NCI-H526 treated with DMSO at 0.1 percent for 48 hours (cell line): ENCODE results near the gene FHIT.

Experiments
- DNase-seq: peaks from one replicate; lab custom pipeline; 2025; lab: John Stamatoyannopoulos, UW

The FHIT gene

GRCh38 chr3:60399861-60400845 lies 851.1 kb downstream of the FHIT start:
- no peak for DNase-seq

GRCh38 chr3:60399292-60399691 lies 852.0 kb downstream of the FHIT start:
- no peak for DNase-seq

GRCh38 chr3:60395173-60395762 lies 856.0 kb downstream of the FHIT start:
- no peak for DNase-seq

- no peak for DNase-seq
These were observed 857.3 kb downstream of the FHIT start for GRCh38 chr3:60393946-60394345.

GRCh38 chr3:60392501-60392900 lies 858.8 kb downstream of the FHIT start:
- DNase-seq, result no peak

GRCh38 chr3:60391292-60391691 lies 860.0 kb downstream of the FHIT start:
- no peak for DNase-seq

GRCh38 chr3:60388731-60389130 lies 862.5 kb downstream of the FHIT start:
- DNase-seq, result no peak

- no peak for DNase-seq
These were observed 864.9 kb downstream of the FHIT start for GRCh38 chr3:60386306-60386705.

- DNase-seq, result no peak
These were observed 866.9 kb downstream of the FHIT start for GRCh38 chr3:60384341-60384740.

- no peak for DNase-seq
These were observed 867.9 kb downstream of the FHIT start for GRCh38 chr3:60383345-60383744.

GRCh38 chr3:60366486-60366885 lies 884.8 kb downstream of the FHIT start:
- no peak for DNase-seq

GRCh38 chr3:60365360-60365759 lies 885.9 kb downstream of the FHIT start:
- no peak for DNase-seq

GRCh38 chr3:60364475-60364874 lies 886.8 kb downstream of the FHIT start:
- DNase-seq, result no peak

- peak; percentile 57 for DNase-seq
These were observed 887.4 kb downstream of the FHIT start for GRCh38 chr3:60363817-60364216.

GRCh38 chr3:60355825-60356224 lies 895.4 kb downstream of the FHIT start:
- no peak for DNase-seq

- no peak for DNase-seq
These were observed 899.8 kb downstream of the FHIT start for GRCh38 chr3:60351481-60351880.

- no peak for DNase-seq
These were observed 906.9 kb downstream of the FHIT start for GRCh38 chr3:60344340-60344739.

GRCh38 chr3:60343831-60344230 lies 907.4 kb downstream of the FHIT start:
- no peak for DNase-seq

GRCh38 chr3:60339304-60339703 lies 911.9 kb downstream of the FHIT start:
- no peak for DNase-seq

GRCh38 chr3:60337421-60337820 lies 913.8 kb downstream of the FHIT start:
- no peak for DNase-seq

- DNase-seq, result no peak
These were observed 915.2 kb downstream of the FHIT start for GRCh38 chr3:60336061-60336460.

GRCh38 chr3:60333710-60334109 lies 917.5 kb downstream of the FHIT start:
- no peak for DNase-seq

- no peak for DNase-seq
These were observed 921.1 kb downstream of the FHIT start for GRCh38 chr3:60330107-60330506.
